Measurements from ENCODE around the gene RPRD1A. TPM values are rescaled to one million over a fixed set of nuclear protein-coding genes. Genes with fewer than 3 reads are reported as not detected.
A peak's percentile ranks its signal among the peaks of the same experiment; 100 is the strongest.
"Not testable (repeated sequence)": the region's sequence is repeated elsewhere in the genome, so short reads cannot be mapped to it uniquely, and the experiment has no call there.

Gene RPRD1A
- total RNA-seq, 2 experiments from 2014 or later, result 30.0 to 32.5 TPM

GRCh38 chr18:35979112-35979511 lies 88.2 kb downstream of the RPRD1A start:
- no peak for DNase-seq
- Mint-ChIP-seq H3K4me3 (no peak overlapping the region), H3K27me3 (no peaks in the 10 kb centered on the region), H3K36me3 (peaks cover 56% of the 10 kb centered on the region), H3K27ac (no peak overlapping the region), H3K9me3 (peaks cover 3% of the 10 kb centered on the region), H3K4me1 (peaks cover 13% of the 10 kb centered on the region)

- peaks cover 46% of the 10 kb centered on the region for H3K36me3 Mint-ChIP-seq
- peaks cover 38% of the 10 kb centered on the region for H3K4me1 Mint-ChIP-seq
- H3K4me3 Mint-ChIP-seq, result peak overlapping the region; percentile 96
- no peak for DNase-seq
- no peaks in the 10 kb centered on the region for H3K27me3 Mint-ChIP-seq
- peak overlapping the region; percentile 93 for H3K27ac Mint-ChIP-seq
- H3K9me3 Mint-ChIP-seq, result no peaks in the 10 kb centered on the region
These were observed 93.2 kb downstream of the RPRD1A start for GRCh38 chr18:35974181-35974580.

GRCh38 chr18:35973650-35974049 lies 93.7 kb downstream of the RPRD1A start:
- H3K4me1 Mint-ChIP-seq, result peaks cover 38% of the 10 kb centered on the region
- no peaks in the 10 kb centered on the region for H3K9me3 Mint-ChIP-seq
- H3K27me3 Mint-ChIP-seq, result no peaks in the 10 kb centered on the region
- DNase-seq, result no peak
- H3K4me3 Mint-ChIP-seq, result peak overlapping the region; percentile 96
- H3K36me3 Mint-ChIP-seq, result peaks cover 44% of the 10 kb centered on the region
- peak overlapping the region; percentile 93 for H3K27ac Mint-ChIP-seq

GRCh38 chr18:35972197-35973000 lies 95.0 kb downstream of the RPRD1A start, which contains the start of gene RMP24:
Gene RMP24 (plus strand): TSS chr18:35972679.
- Mint-ChIP-seq H3K27ac (peak within 1 kb of the TSS; percentile 95), H3K4me3 (peak within 1 kb of the TSS; percentile 96), H3K27me3 (no peaks in the 10 kb centered on the region), H3K4me1 (peaks cover 41% of the 10 kb centered on the region), H3K9me3 (no peaks in the 10 kb centered on the region), H3K36me3 (peaks cover 34% of the 10 kb centered on the region)
- DNase-seq, result peak; percentile 91

GRCh38 chr18:35971661-35972196 lies 95.6 kb downstream of the RPRD1A start:
- peak overlapping the region; percentile 96 for H3K4me3 Mint-ChIP-seq
- H3K27ac Mint-ChIP-seq, result peak overlapping the region; percentile 95
- peaks cover 41% of the 10 kb centered on the region for H3K4me1 Mint-ChIP-seq
- DNase-seq, result no peak
- no peaks in the 10 kb centered on the region for H3K9me3 Mint-ChIP-seq
- no peaks in the 10 kb centered on the region for H3K27me3 Mint-ChIP-seq
- peaks cover 31% of the 10 kb centered on the region for H3K36me3 Mint-ChIP-seq

- Mint-ChIP-seq H3K4me1 (peaks cover 33% of the 10 kb centered on the region), H3K9me3 (no peaks in the 10 kb centered on the region), H3K27me3 (no peaks in the 10 kb centered on the region), H3K4me3 (peak overlapping the region; percentile 26), H3K27ac (peak overlapping the region; percentile 14), H3K36me3 (peaks cover 22% of the 10 kb centered on the region)
- DNase-seq, result no peak
These were observed 97.7 kb downstream of the RPRD1A start for GRCh38 chr18:35969676-35970075.

GRCh38 chr18:35968278-35968880 lies 99.0 kb downstream of the RPRD1A start:
- no peaks in the 10 kb centered on the region for H3K27me3 Mint-ChIP-seq
- DNase-seq, result no peak
- no peaks in the 10 kb centered on the region for H3K9me3 Mint-ChIP-seq
- peaks cover 14% of the 10 kb centered on the region for H3K36me3 Mint-ChIP-seq
- H3K27ac Mint-ChIP-seq, result no peak overlapping the region
- no peak overlapping the region for H3K4me3 Mint-ChIP-seq
- H3K4me1 Mint-ChIP-seq, result peaks cover 29% of the 10 kb centered on the region

- not testable (repeated sequence) for H3K36me3 Mint-ChIP-seq, DNase-seq, H3K9me3 Mint-ChIP-seq, H3K4me3 Mint-ChIP-seq, H3K27ac Mint-ChIP-seq, H3K27me3 Mint-ChIP-seq
- peaks cover 27% of the 10 kb centered on the region for H3K4me1 Mint-ChIP-seq
These were observed 99.5 kb downstream of the RPRD1A start for GRCh38 chr18:35967866-35968265.

- H3K27me3 Mint-ChIP-seq, result peaks cover 4% of the 10 kb centered on the region
- no peak overlapping the region for H3K4me3 Mint-ChIP-seq
- H3K4me1 Mint-ChIP-seq, result peaks cover 11% of the 10 kb centered on the region
- peaks cover 5% of the 10 kb centered on the region for H3K9me3 Mint-ChIP-seq
- DNase-seq, result no peak
- peaks cover 5% of the 10 kb centered on the region for H3K36me3 Mint-ChIP-seq
- H3K27ac Mint-ChIP-seq, result no peak overlapping the region
These were observed 103.0 kb downstream of the RPRD1A start for GRCh38 chr18:35964319-35964718.

- H3K27me3 Mint-ChIP-seq, result peaks cover 24% of the 10 kb centered on the region
- H3K9me3 Mint-ChIP-seq, result peaks cover 7% of the 10 kb centered on the region
- H3K4me1 Mint-ChIP-seq, result peaks cover 7% of the 10 kb centered on the region
- no peak overlapping the region for H3K27ac Mint-ChIP-seq
- DNase-seq, result no peak
- no peak overlapping the region for H3K4me3 Mint-ChIP-seq
- H3K36me3 Mint-ChIP-seq, result peaks cover 2% of the 10 kb centered on the region
These were observed 105.0 kb downstream of the RPRD1A start for GRCh38 chr18:35962320-35962719.

GRCh38 chr18:35956226-35956625 lies 111.1 kb downstream of the RPRD1A start:
- H3K9me3 Mint-ChIP-seq, result peaks cover 7% of the 10 kb centered on the region
- DNase-seq, result no peak
- H3K27ac Mint-ChIP-seq, result no peak overlapping the region
- H3K4me1 Mint-ChIP-seq, result no peaks in the 10 kb centered on the region
- peaks cover 45% of the 10 kb centered on the region for H3K27me3 Mint-ChIP-seq
- peaks cover 1% of the 10 kb centered on the region for H3K36me3 Mint-ChIP-seq
- no peak overlapping the region for H3K4me3 Mint-ChIP-seq

- Mint-ChIP-seq H3K27me3 (peaks cover 48% of the 10 kb centered on the region), H3K9me3 (no peaks in the 10 kb centered on the region)
These were observed 113.7 kb downstream of the RPRD1A start for GRCh38 chr18:35953688-35954087.

GRCh38 chr18:35950628-35950982 lies 116.8 kb downstream of the RPRD1A start:
- Mint-ChIP-seq H3K9me3 (no peaks in the 10 kb centered on the region), H3K4me1 (peaks cover 6% of the 10 kb centered on the region), H3K27ac (no peak overlapping the region), H3K4me3 (peak overlapping the region; percentile 75), H3K27me3 (peaks cover 23% of the 10 kb centered on the region), H3K36me3 (no peaks in the 10 kb centered on the region)
- no peak for DNase-seq

More at GRCh38 chr18:35953688-35954087, 113.7 kb downstream of the RPRD1A start:
- no peak for DNase-seq
- H3K36me3 Mint-ChIP-seq, result peaks cover 1% of the 10 kb centered on the region
- H3K4me3 Mint-ChIP-seq, result no peak overlapping the region
- H3K4me1 Mint-ChIP-seq, result peaks cover 6% of the 10 kb centered on the region
- no peak overlapping the region for H3K27ac Mint-ChIP-seq

GRCh38 chr18:35949903-35950627 lies 117.3 kb downstream of the RPRD1A start:
- peak; percentile 40 for DNase-seq
- H3K27ac Mint-ChIP-seq, result no peak overlapping the region
- peak overlapping the region; percentile 75 for H3K4me3 Mint-ChIP-seq
- H3K36me3 Mint-ChIP-seq, result no peaks in the 10 kb centered on the region
- H3K9me3 Mint-ChIP-seq, result no peaks in the 10 kb centered on the region
- H3K27me3 Mint-ChIP-seq, result peaks cover 23% of the 10 kb centered on the region
- peaks cover 6% of the 10 kb centered on the region for H3K4me1 Mint-ChIP-seq

GRCh38 chr18:35949090-35949489 lies 118.3 kb downstream of the RPRD1A start:
- peaks cover 6% of the 10 kb centered on the region for H3K4me1 Mint-ChIP-seq
- no peak overlapping the region for H3K27ac Mint-ChIP-seq
- H3K4me3 Mint-ChIP-seq, result no peak overlapping the region
- H3K27me3 Mint-ChIP-seq, result peaks cover 23% of the 10 kb centered on the region
- DNase-seq, result no peak
- no peaks in the 10 kb centered on the region for H3K9me3 Mint-ChIP-seq
- no peaks in the 10 kb centered on the region for H3K36me3 Mint-ChIP-seq
